Endometrial microvascular endothelial cells (primary cell): ENCODE data around the gene MTHFD2L. TPM values are rescaled to one million over a fixed set of nuclear protein-coding genes. Genes with fewer than 3 reads are reported as not detected.

Experiments used
- total RNA-seq: library from RNA; depleted of rRNA; stranded (reverse); fragments of >200 nt; gene quantifications from one replicate; pipeline ENCODE4 v1.2.3, GENCODE V29; 2015; ENCODE audit errors: inconsistent ontology term

Gene MTHFD2L
- total RNA-seq, 1 donor from 2014 or later = 18.1 TPM

Other genes with a start within 250 kb of the MTHFD2L start
- gene PF4, start 176.1 kb upstream of the MTHFD2L start, total RNA-seq = not detected
- gene PPBP, start 169.9 kb upstream of the MTHFD2L start, total RNA-seq = not detected
- gene CXCL5, start 159.4 kb upstream of the MTHFD2L start, total RNA-seq = 0.74 TPM
- 2.7 TPM for gene CXCL3, start 119.4 kb upstream of the MTHFD2L start, total RNA-seq
- gene CXCL2, start 58.9 kb upstream of the MTHFD2L start, total RNA-seq = 5.9 TPM
- gene EPGN, start 150.4 kb downstream of the MTHFD2L start, total RNA-seq = not detected
- not detected for gene EREG, start 207.0 kb downstream of the MTHFD2L start, total RNA-seq